Kidney (tissue), 14 donors: ENCODE results near the gene CALML4. TPM values are rescaled to one million over a fixed set of nuclear protein-coding genes. Genes with fewer than 3 reads are reported as not detected.

ENCODE experiments used
- DNase-seq, 5 donors: peaks; one replicate each; pipeline ENCODE4 v3.0.0-alpha.2; 2013 to 2020
- FAIRE-seq: peaks from 2 replicates; lab custom pipeline; 2012; peaks lifted over from hg19 to GRCh38; lab: Jason Lieb, UNC
- H3K27ac ChIP-seq, 2 donors: one replicate each; pipeline ENCODE4 v1.7.0; 2013; ENCODE audit warnings: low read depth in 2 of 2, low read length in 2 of 2, inconsistent platforms in 1 of 2
- H3K27me3 ChIP-seq: one replicate; pipeline ENCODE4 v1.7.1; 2013; ENCODE audit warnings: low read length, inconsistent platforms; ENCODE audit not compliant: control insufficient read depth, insufficient read depth
- H3K36me3 ChIP-seq, 3 donors: one replicate each; pipeline versions ENCODE4 v1.7.0 to v1.7.1; 2013; ENCODE audit warnings: low read length in 3 of 3, control low read depth in 1 of 3, inconsistent platforms in 1 of 3; ENCODE audit not compliant: insufficient read depth in 3 of 3, control insufficient read depth in 2 of 3
- H3K4me1 ChIP-seq, 3 donors: one replicate each; pipeline versions ENCODE4 v1.7.0 to v1.7.1; 2013; ENCODE audit warnings: low read length in 3 of 3, inconsistent platforms in 1 of 3, low read depth in 1 of 3; ENCODE audit not compliant: control insufficient read depth in 2 of 3, insufficient read depth in 2 of 3
- H3K4me3 ChIP-seq, 3 donors: one replicate each; pipeline versions ENCODE4 v1.7.0 to v1.8.1; 2013; ENCODE audit warnings: low read length in 3 of 3, control low read depth in 1 of 3, inconsistent platforms in 1 of 3
- H3K9ac ChIP-seq, 3 donors: one replicate each; pipeline versions ENCODE4 v1.7.0 to v1.7.1; 2013; ENCODE audit warnings: low read length in 3 of 3, control low read depth in 1 of 3, inconsistent platforms in 1 of 3
- H3K9me3 ChIP-seq, 3 donors: one replicate each; pipeline versions ENCODE4 v1.7.0 to v1.7.1; 2013; ENCODE audit warnings: low read length in 3 of 3, control low read depth in 1 of 3, inconsistent platforms in 1 of 3; ENCODE audit not compliant: control insufficient read depth in 2 of 3, insufficient read depth in 1 of 3
- intact Hi-C: fragments of 100-400 bp; cut with DNase I; formaldehyde crosslinking; loops from one replicate; pipeline ENCODE4 v1.11.1; 2022
- polyA plus RNA-seq: library from polyadenylated mRNA; stranded (reverse); fragments of 350-450 nt; fragmentation: Illumina TruSeq; extraction: RNeasy Lipid Tissue Mini Kit (QIAGEN cat#74804); gene quantifications from one replicate; pipeline ENCODE4 v1.2.3, GENCODE V29; 2014; ENCODE audit warnings: low read depth, low replicate concordance; ENCODE audit not compliant: insufficient read depth
- total RNA-seq: library from RNA; stranded (reverse); fragmentation: NEBNext Ultra II Directional; extraction: Animal tissue kit (Norgen Biotek cat#: 25700); gene quantifications from one replicate; pipeline ENCODE4 v1.2.1, GENCODE V29; 2021
- TF ChIP-seq, protein P1 (sequence below): IDR thresholded peaks from 3 replicates; pipeline ENCODE4 v1.5.1; 2012; ENCODE audit warnings: mild to moderate bottlenecking, moderate library complexity, borderline replicate concordance; ENCODE audit not compliant: insufficient read depth; ENCODE audit errors: extremely low read depth
- donor health status: control.
- donor health status: control.
- donor health status: control.
- donor health status: control.
- donor health status: control.
- donor health status: DM: yes; HTN: yes; CAD: no.
- donor health status: Normal renal cell carcinoma (clear cell type).

CALML4 gene
- total and polyA plus RNA-seq, 2 donors from 2014 or later = 17.4 to 54.7 TPM

DNA sequence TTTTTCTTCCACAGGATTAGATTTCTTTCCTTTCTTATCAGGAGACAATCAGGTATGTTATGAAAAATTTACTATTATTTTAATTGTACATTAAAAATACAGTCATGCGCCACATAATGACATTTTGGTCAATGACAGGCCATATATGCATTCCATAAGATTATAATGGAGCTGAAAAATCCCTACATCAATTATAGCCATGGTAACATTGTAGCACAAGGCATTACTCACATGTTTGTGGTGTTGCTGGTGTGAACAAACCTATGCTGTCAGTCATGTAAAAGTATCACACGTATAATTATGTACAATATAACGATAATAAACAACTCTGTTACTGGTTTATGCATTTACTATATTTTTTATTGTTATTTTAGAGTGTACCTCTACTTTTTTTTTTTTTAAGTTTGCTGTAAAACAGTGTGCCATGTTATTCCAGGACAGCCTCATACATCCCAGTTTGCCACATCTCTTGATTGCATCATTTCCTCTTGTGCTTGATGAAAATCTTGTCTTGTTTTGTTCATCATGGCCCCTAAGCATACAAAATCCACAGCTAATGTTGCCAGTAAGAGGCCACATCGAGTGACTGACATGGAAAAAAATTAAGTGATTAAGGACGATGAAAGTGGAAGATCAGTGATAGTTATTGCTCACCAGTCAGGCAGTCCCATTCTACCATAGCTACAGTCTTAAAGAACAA lies 21.4 kb downstream of the CALML4 start:
- Histone ChIP-seq H3K27me3 (no peaks in the 10 kb centered on the region), H3K36me3 (peaks cover 5 to 19% (median 17%) of the 10 kb centered on the region in 3 donors), H3K9ac (no peak overlapping the region), H3K27ac (no peak overlapping the region), H3K4me1 (peaks cover 0 to 3% (median 0%) of the 10 kb centered on the region in 3 donors), H3K4me3 (no peak overlapping the region), H3K9me3 (no peaks in the 10 kb centered on the region)
- intact Hi-C loops = no loop called here
- DNase-seq (no peak), FAIRE-seq (no peak)
- TF ChIP-seq, protein P1, sequence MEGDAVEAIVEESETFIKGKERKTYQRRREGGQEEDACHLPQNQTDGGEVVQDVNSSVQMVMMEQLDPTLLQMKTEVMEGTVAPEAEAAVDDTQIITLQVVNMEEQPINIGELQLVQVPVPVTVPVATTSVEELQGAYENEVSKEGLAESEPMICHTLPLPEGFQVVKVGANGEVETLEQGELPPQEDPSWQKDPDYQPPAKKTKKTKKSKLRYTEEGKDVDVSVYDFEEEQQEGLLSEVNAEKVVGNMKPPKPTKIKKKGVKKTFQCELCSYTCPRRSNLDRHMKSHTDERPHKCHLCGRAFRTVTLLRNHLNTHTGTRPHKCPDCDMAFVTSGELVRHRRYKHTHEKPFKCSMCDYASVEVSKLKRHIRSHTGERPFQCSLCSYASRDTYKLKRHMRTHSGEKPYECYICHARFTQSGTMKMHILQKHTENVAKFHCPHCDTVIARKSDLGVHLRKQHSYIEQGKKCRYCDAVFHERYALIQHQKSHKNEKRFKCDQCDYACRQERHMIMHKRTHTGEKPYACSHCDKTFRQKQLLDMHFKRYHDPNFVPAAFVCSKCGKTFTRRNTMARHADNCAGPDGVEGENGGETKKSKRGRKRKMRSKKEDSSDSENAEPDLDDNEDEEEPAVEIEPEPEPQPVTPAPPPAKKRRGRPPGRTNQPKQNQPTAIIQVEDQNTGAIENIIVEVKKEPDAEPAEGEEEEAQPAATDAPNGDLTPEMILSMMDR = no peak

GRCh38 chr15:68177742-68178141 lies 27.4 kb downstream of the CALML4 start:
- H3K36me3 ChIP-seq = peaks cover 3 to 27% (median 19%) of the 10 kb centered on the region in 3 donors
- no peak for FAIRE-seq
- intact Hi-C loops = no loop called here

GRCh38 chr15:68176601-68177000 lies 28.5 kb downstream of the CALML4 start:
- DNase-seq (no peak), FAIRE-seq (no peak)
- Histone ChIP-seq H3K9me3 (no peaks in the 10 kb centered on the region), H3K9ac (no peak overlapping the region), H3K4me1 (no peaks in the 10 kb centered on the region), H3K27ac (no peak overlapping the region), H3K4me3 (no peak overlapping the region), H3K27me3 (no peaks in the 10 kb centered on the region), H3K36me3 (peaks cover 3 to 24% (median 18%) of the 10 kb centered on the region in 3 donors)
- TF ChIP-seq, protein P1 = no peak
- intact Hi-C loops = no loop called here

More at GRCh38 chr15:68177742-68178141, 27.4 kb downstream of the CALML4 start:
- TF ChIP-seq, protein P1 = no peak
- no peak for DNase-seq
- H3K9ac ChIP-seq = no peak overlapping the region
- no peaks in the 10 kb centered on the region for H3K4me1 ChIP-seq
- H3K9me3 ChIP-seq = no peaks in the 10 kb centered on the region
- no peak overlapping the region for H3K27ac ChIP-seq
- H3K27me3 ChIP-seq = no peaks in the 10 kb centered on the region
- H3K4me3 ChIP-seq = no peak overlapping the region
